HG03139 (cell line): Measurements from ENCODE around the gene RPSA.
A peak's percentile ranks its signal among the peaks of the same experiment; 100 is the strongest.
"Not testable (repeated sequence)": the region's sequence is repeated elsewhere in the genome, so short reads cannot be mapped to it uniquely, and the experiment has no call there.

Experiments
- ATAC-seq: cut with Tn5 transposase; IDR thresholded peaks from one replicate; pipeline ENCODE4 v1.9.1; 2021; ENCODE audit not compliant: unreplicated experiment

The RPSA gene

DNA sequence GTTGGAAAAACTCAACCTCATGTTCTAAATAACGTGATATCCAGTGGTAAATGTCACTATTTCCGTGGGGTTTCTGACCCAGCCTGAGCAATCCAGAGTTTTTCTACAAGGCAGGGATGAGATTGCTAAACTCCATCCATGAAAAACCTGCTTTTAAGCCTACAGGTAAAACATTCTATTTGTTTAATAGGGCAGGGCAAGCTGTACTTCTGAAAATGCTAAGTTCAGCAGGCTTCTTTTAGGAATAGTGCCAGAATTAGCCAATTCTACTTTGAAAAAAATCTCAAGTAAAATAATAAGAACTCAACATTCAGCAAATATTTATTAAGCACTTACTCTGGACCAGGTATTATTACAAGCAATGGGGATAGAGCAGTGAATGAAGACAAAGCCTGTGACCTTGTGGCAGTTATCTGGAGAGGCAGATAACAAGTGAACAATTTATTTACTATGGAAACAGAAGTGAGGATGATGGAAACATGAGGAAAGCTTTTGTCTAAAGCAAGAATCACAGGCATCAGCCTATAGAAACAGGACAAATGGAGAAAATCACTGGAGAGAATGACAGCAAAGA is 13.3 kb downstream of the RPSA start:
- ATAC-seq: no peak

DNA sequence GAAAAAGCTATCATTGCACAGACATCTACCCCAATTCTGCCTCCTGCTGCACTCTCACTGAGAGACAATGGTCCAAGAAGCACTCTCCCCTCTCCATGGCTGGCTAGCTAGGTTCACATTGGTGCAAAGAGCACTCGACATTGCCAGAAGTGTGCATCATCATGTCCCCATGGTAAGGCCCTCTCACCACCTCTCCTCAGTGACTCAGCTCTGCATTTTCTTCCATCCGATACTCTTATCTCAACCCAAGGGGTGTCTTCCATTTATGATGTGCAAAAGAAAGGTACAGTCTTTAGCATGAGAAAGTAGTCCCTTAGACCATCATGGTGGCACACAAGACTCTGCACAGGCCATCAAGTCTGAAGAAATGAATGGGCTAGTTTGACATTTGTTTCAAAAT is 14.0 kb downstream of the RPSA start:
- ATAC-seq: no peak

DNA sequence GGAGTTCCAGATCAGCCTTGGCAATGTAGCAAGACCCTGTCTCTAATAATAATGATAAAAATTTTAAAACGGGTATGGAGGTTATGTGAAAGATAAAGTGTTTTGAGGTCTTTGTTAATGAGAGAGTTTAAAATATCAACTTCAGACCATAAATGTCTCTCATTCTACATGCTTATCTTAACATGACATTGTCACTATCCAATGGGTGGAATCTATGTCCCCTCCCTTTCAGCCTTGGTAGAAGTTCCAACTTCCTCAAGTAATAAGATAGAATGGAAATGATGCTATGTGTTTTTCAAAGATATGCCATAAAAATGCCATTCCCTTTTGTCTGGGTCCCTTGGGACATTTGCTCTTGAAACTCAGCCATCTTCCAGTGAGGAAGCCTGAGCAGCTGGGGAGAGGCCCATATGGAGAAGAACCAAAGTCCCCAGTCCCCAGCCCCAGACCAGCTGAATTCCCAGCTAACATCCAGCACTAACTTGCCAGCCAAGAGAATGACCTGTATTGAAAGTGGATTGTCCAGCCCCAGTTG is 17.0 kb downstream of the RPSA start:
- no peak for ATAC-seq

GRCh38 chr3:39426312-39426711 is 19.8 kb downstream of the RPSA start:
- ATAC-seq: no peak

- ATAC-seq: no peak
Measured at GRCh38 chr3:39427506-39427905, 21.0 kb downstream of the RPSA start.

GRCh38 chr3:39428745-39429201 is 22.3 kb downstream of the RPSA start:
- no peak for ATAC-seq

- ATAC-seq: no peak
Measured at GRCh38 chr3:39429466-39429865, 22.9 kb downstream of the RPSA start.

DNA sequence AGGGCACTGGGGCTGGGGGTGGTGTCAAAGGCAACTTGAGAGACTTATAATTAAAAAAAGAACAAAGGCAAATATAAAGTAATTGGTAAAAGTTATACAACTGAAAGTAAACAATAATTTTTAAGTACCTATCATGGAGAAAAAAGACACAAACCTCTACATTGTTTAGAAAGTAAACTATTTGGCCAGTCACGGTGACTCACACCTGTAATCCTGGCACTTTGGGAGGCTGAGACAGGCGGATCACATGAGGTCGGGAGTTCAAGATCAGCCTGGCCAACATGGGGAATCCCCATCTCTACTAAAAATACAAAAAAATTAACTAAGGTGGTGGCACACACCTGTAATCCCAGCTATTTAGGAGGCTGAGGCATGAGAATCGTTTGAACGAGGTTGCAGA is 25.8 kb downstream of the RPSA start:
- no peak for ATAC-seq

DNA sequence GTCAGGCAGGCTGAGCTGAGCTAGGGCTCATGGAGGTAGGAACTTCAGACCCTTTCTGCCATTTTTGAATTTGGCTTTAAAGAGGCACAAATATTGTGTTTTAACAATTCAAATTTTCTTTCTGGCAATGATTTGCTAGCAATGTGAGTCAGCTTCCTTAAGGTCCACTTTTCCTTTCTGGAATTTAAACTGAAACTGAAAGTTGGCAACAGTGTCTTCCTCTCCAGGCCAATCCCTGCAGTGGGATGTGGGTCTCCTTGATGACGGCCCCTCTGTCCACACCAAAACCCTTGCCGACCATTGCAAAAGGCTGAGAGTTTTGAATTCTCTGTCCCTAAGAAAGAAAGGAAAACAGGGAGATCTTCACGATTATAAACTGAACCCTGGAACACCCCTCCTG is 27.1 kb downstream of the RPSA start:
- no peak for ATAC-seq

- no peak for ATAC-seq
Measured at GRCh38 chr3:39434574-39434973, 28.1 kb downstream of the RPSA start.

DNA sequence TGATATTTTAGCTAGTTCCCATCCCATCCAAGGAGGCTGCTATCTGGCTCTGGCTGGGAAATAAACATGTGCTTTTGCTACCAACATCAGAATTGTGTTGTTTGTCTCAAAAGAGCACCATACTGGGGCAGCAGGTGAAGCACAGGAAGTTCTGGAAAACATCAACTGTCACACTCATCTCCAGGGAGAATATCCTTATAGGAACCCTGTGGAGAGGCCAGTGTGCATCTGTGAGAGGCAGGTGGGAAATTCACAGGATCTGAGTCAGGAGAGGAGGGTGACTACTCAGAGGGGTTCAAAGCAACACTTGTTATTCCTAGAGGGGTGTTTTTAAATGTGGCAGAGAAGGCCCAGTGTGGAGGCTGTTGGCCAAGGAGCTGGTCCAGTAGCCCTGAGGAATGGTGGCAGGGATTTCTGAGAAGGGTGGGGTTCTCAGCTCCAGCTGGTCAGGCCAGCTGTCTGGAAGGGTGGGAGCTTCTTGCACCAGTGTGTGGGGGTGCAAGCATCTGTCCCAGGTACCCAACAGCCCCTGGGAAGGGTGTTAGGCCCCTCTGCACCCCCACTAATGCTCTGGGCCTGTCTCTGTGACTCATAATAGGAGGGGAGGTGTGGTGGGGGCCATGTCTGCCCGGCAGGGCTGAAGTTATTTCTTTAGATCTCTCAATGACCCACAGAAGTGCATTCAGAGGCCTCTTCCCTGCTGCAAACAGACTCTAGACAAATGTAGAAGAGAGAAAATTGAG is 28.7 kb downstream of the RPSA start:
- no peak for ATAC-seq

GRCh38 chr3:39438880-39439279 is 32.4 kb downstream of the RPSA start:
- ATAC-seq: no peak

- no peak for ATAC-seq
Measured at GRCh38 chr3:39440316-39440715, 33.8 kb downstream of the RPSA start.

GRCh38 chr3:39443530-39443929 is 37.0 kb downstream of the RPSA start:
- ATAC-seq: no peak

DNA sequence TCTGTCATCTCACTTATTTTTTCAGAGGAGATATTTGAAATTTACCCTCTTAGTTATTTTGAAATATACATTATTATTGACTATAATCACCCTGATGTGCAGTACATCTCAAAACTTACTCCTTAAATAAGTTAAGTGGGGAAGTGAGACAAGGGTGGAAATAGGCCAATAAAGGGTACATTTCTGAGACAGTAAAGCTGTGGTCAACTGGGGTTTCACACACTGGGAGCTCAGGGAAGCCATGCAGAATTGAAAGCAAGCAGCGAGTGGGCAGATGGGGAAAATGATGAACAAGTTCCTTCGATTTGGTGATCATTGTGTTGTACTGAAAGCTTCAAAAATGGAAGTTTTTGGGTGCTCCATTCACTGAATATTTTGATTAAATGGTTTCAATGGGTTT is 39.4 kb downstream of the RPSA start:
- no peak for ATAC-seq

DNA sequence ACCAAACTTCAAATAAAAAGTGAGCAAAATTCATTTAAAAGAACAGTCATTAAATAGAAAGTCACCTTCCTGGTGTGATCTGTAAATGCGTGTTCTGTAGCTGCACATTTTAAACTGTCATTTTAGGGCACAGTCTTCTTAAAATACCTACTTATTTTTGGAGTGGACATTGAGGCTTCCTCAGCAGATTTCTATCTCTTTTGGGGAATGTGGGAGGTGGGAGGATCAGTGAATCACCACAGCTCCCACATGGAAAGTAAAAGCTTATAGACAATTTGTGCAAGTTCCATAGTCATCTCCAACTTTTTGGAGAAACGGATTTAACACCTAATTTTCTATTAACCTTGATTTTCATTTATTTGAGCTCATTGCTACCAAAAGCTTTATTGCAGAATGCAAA is 39.9 kb downstream of the RPSA start:
- no peak for ATAC-seq

- peak; percentile 89 for ATAC-seq
Measured at GRCh38 chr3:39447637-39448483, 41.3 kb downstream of the RPSA start.

- ATAC-seq: no peak
Measured at GRCh38 chr3:39448506-39449233, 42.1 kb downstream of the RPSA start.

DNA sequence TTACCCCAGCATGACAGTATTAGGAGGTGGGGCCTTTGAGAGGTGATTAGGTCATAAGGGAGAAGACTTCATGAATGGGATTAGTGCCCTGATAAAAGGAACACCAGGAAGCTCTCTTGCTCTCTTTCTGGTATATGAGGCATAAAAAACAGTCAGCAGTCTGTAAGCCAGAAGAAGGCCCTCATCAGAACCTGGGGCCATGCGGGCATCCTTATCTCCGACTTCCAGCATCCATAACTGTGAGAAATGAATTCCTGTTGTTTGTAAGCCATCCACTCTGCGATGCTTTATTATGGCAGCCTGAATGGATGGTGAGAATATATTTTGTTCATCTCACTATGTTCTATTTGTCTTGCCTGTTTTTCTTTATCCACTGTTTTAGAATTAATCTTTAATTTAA is 43.3 kb downstream of the RPSA start:
- no peak for ATAC-seq

GRCh38 chr3:39453134-39453533 is 46.6 kb downstream of the RPSA start:
- peak; percentile 71 for ATAC-seq

- ATAC-seq: not testable (repeated sequence)
Measured at GRCh38 chr3:39453872-39454271, 47.4 kb downstream of the RPSA start.
